Measurements from ENCODE around the gene C9orf78.

Gene C9orf78

GRCh38 chr9:129857207-129857606 is 22.1 kb upstream of the C9orf78 start:
- Histone ChIP-seq H3K4me3 (ENCODE audit: insufficient read depth, low read depth, low read length) (no peak overlapping the region), H3K36me3 (ENCODE audit: control insufficient read depth, insufficient read depth, low read length) (peaks cover 3% of the 10 kb centered on the region), H3K4me1 (ENCODE audit: control insufficient read depth, insufficient read depth, low read length) (no peaks in the 10 kb centered on the region), H3K27ac (ENCODE audit: insufficient read depth, low read depth, low read length, poor library complexity, severe bottlenecking) (no peak overlapping the region), H3K27me3 (ENCODE audit: control insufficient read depth, insufficient read depth, low read length, poor library complexity, severe bottlenecking) (no peaks in the 10 kb centered on the region), H3K9me3 (ENCODE audit: control insufficient read depth, low read length) (no peaks in the 10 kb centered on the region)
- 94% methylated on average over 7 of the region's 7 CpGs for WGBS, 2 experiments

GRCh38 chr9:129854588-129855110 is 19.6 kb upstream of the C9orf78 start:
- Histone ChIP-seq H3K27ac (ENCODE audit: insufficient read depth, low read depth, low read length, poor library complexity, severe bottlenecking) (no peak overlapping the region), H3K4me1 (ENCODE audit: control insufficient read depth, insufficient read depth, low read length) (no peaks in the 10 kb centered on the region), H3K4me3 (ENCODE audit: insufficient read depth, low read depth, low read length) (no peak overlapping the region), H3K27me3 (ENCODE audit: control insufficient read depth, insufficient read depth, low read length, poor library complexity, severe bottlenecking) (no peaks in the 10 kb centered on the region), H3K9me3 (ENCODE audit: control insufficient read depth, low read length) (no peaks in the 10 kb centered on the region), H3K36me3 (ENCODE audit: control insufficient read depth, insufficient read depth, low read length) (no peaks in the 10 kb centered on the region)
- 90 to 95% methylated on average over 3 to 4 of the region's 4 CpGs for WGBS, 2 experiments

GRCh38 chr9:129853614-129854013 is 18.5 kb upstream of the C9orf78 start:
- no peaks in the 10 kb centered on the region for H3K9me3 ChIP-seq (ENCODE audit: control insufficient read depth, low read length)
- H3K4me3 ChIP-seq (ENCODE audit: insufficient read depth, low read depth, low read length), result no peak overlapping the region
- no peaks in the 10 kb centered on the region for H3K27me3 ChIP-seq (ENCODE audit: control insufficient read depth, insufficient read depth, low read length, poor library complexity, severe bottlenecking)
- 60% methylated on average over 3 of the region's 3 CpGs for WGBS, 2 experiments
- no peak overlapping the region for H3K27ac ChIP-seq (ENCODE audit: insufficient read depth, low read depth, low read length, poor library complexity, severe bottlenecking)
- H3K4me1 ChIP-seq (ENCODE audit: control insufficient read depth, insufficient read depth, low read length), result no peaks in the 10 kb centered on the region
- H3K36me3 ChIP-seq (ENCODE audit: control insufficient read depth, insufficient read depth, low read length), result no peaks in the 10 kb centered on the region

GRCh38 chr9:129852579-129852978 is 17.5 kb upstream of the C9orf78 start:
- Histone ChIP-seq H3K4me1 (ENCODE audit: control insufficient read depth, insufficient read depth, low read length) (no peaks in the 10 kb centered on the region), H3K9me3 (ENCODE audit: control insufficient read depth, low read length) (no peaks in the 10 kb centered on the region), H3K36me3 (ENCODE audit: control insufficient read depth, insufficient read depth, low read length) (no peaks in the 10 kb centered on the region), H3K27ac (ENCODE audit: insufficient read depth, low read depth, low read length, poor library complexity, severe bottlenecking) (no peak overlapping the region), H3K4me3 (ENCODE audit: insufficient read depth, low read depth, low read length) (no peak overlapping the region), H3K27me3 (ENCODE audit: control insufficient read depth, insufficient read depth, low read length, poor library complexity, severe bottlenecking) (no peaks in the 10 kb centered on the region)
- WGBS, 2 experiments, result 83 to 86% methylated on average over 5 of the region's 5 CpGs

- Histone ChIP-seq H3K27me3 (ENCODE audit: control insufficient read depth, insufficient read depth, low read length, poor library complexity, severe bottlenecking) (no peaks in the 10 kb centered on the region), H3K4me3 (ENCODE audit: insufficient read depth, low read depth, low read length) (no peak overlapping the region), H3K27ac (ENCODE audit: insufficient read depth, low read depth, low read length, poor library complexity, severe bottlenecking) (no peak overlapping the region), H3K36me3 (ENCODE audit: control insufficient read depth, insufficient read depth, low read length) (no peaks in the 10 kb centered on the region), H3K4me1 (ENCODE audit: control insufficient read depth, insufficient read depth, low read length) (no peaks in the 10 kb centered on the region), H3K9me3 (ENCODE audit: control insufficient read depth, low read length) (no peaks in the 10 kb centered on the region)
- 86 to 88% methylated on average over 5 of the region's 5 CpGs for WGBS, 2 experiments
These were observed 16.7 kb upstream of the C9orf78 start for GRCh38 chr9:129851821-129852220.

GRCh38 chr9:129850821-129851550 is 15.9 kb upstream of the C9orf78 start:
- Histone ChIP-seq H3K4me3 (ENCODE audit: insufficient read depth, low read depth, low read length) (no peak overlapping the region), H3K27me3 (ENCODE audit: control insufficient read depth, insufficient read depth, low read length, poor library complexity, severe bottlenecking) (no peaks in the 10 kb centered on the region), H3K36me3 (ENCODE audit: control insufficient read depth, insufficient read depth, low read length) (no peaks in the 10 kb centered on the region), H3K27ac (ENCODE audit: insufficient read depth, low read depth, low read length, poor library complexity, severe bottlenecking) (no peak overlapping the region), H3K4me1 (ENCODE audit: control insufficient read depth, insufficient read depth, low read length) (no peaks in the 10 kb centered on the region), H3K9me3 (ENCODE audit: control insufficient read depth, low read length) (no peaks in the 10 kb centered on the region)
- 88 to 91% methylated on average over 5 of the region's 6 CpGs for WGBS, 2 experiments

GRCh38 chr9:129849901-129850300 is 14.8 kb upstream of the C9orf78 start:
- H3K27me3 ChIP-seq (ENCODE audit: control insufficient read depth, insufficient read depth, low read length, poor library complexity, severe bottlenecking), result no peaks in the 10 kb centered on the region
- WGBS, 2 experiments, result 92 to 94% methylated on average over 6 of the region's 6 CpGs

GRCh38 chr9:129848712-129849441 is 13.8 kb upstream of the C9orf78 start:
- H3K4me1 ChIP-seq (ENCODE audit: control insufficient read depth, insufficient read depth, low read length), result no peaks in the 10 kb centered on the region
- H3K27ac ChIP-seq (ENCODE audit: insufficient read depth, low read depth, low read length, poor library complexity, severe bottlenecking), result no peak overlapping the region
- H3K9me3 ChIP-seq (ENCODE audit: control insufficient read depth, low read length), result no peaks in the 10 kb centered on the region
- no peak overlapping the region for H3K4me3 ChIP-seq (ENCODE audit: insufficient read depth, low read depth, low read length)
- H3K36me3 ChIP-seq (ENCODE audit: control insufficient read depth, insufficient read depth, low read length), result no peaks in the 10 kb centered on the region
- no peaks in the 10 kb centered on the region for H3K27me3 ChIP-seq (ENCODE audit: control insufficient read depth, insufficient read depth, low read length, poor library complexity, severe bottlenecking)
- WGBS, 2 experiments, result 92 to 98% methylated on average over 4 of the region's 4 CpGs

More at GRCh38 chr9:129849901-129850300, 14.8 kb upstream of the C9orf78 start:
- H3K36me3 ChIP-seq (ENCODE audit: control insufficient read depth, insufficient read depth, low read length), result no peaks in the 10 kb centered on the region
- no peaks in the 10 kb centered on the region for H3K4me1 ChIP-seq (ENCODE audit: control insufficient read depth, insufficient read depth, low read length)
- no peak overlapping the region for H3K4me3 ChIP-seq (ENCODE audit: insufficient read depth, low read depth, low read length)
- no peaks in the 10 kb centered on the region for H3K9me3 ChIP-seq (ENCODE audit: control insufficient read depth, low read length)
- no peak overlapping the region for H3K27ac ChIP-seq (ENCODE audit: insufficient read depth, low read depth, low read length, poor library complexity, severe bottlenecking)

- H3K27me3 ChIP-seq (ENCODE audit: control insufficient read depth, insufficient read depth, low read length, poor library complexity, severe bottlenecking), result no peaks in the 10 kb centered on the region
- H3K9me3 ChIP-seq (ENCODE audit: control insufficient read depth, low read length), result no peaks in the 10 kb centered on the region
- H3K4me3 ChIP-seq (ENCODE audit: insufficient read depth, low read depth, low read length), result no peak overlapping the region
- no peak overlapping the region for H3K27ac ChIP-seq (ENCODE audit: insufficient read depth, low read depth, low read length, poor library complexity, severe bottlenecking)
- H3K4me1 ChIP-seq (ENCODE audit: control insufficient read depth, insufficient read depth, low read length), result no peaks in the 10 kb centered on the region
- WGBS, 2 experiments, result 90 to 95% methylated on average over 1 to 2 of the region's 2 CpGs
- H3K36me3 ChIP-seq (ENCODE audit: control insufficient read depth, insufficient read depth, low read length), result no peaks in the 10 kb centered on the region
These were observed 10.3 kb upstream of the C9orf78 start for GRCh38 chr9:129845373-129845772.

- Histone ChIP-seq H3K9me3 (ENCODE audit: control insufficient read depth, low read length) (no peaks in the 10 kb centered on the region), H3K27me3 (ENCODE audit: control insufficient read depth, insufficient read depth, low read length, poor library complexity, severe bottlenecking) (no peaks in the 10 kb centered on the region), H3K4me1 (ENCODE audit: control insufficient read depth, insufficient read depth, low read length) (peaks cover 4% of the 10 kb centered on the region), H3K27ac (ENCODE audit: insufficient read depth, low read depth, low read length, poor library complexity, severe bottlenecking) (no peak overlapping the region), H3K36me3 (ENCODE audit: control insufficient read depth, insufficient read depth, low read length) (no peaks in the 10 kb centered on the region), H3K4me3 (ENCODE audit: insufficient read depth, low read depth, low read length) (no peak overlapping the region)
- 87 to 91% methylated on average over 4 of the region's 4 CpGs for WGBS, 2 experiments
These were observed 6.0 kb upstream of the C9orf78 start for GRCh38 chr9:129841071-129841470.
